ENCODE data around the gene NOL6. TPM values are rescaled to one million over a fixed set of nuclear protein-coding genes. Genes with fewer than 3 reads are reported as not detected.

The NOL6 gene
- total and polyA plus RNA-seq, 8 donors = 10.9 to 28.2 (median 18.9) TPM

- FAIRE-seq (no peak), ATAC-seq (no peak), DNase-seq (no peak)
- TF ChIP-seq CTCF (IDR thresholded peaks at IDR 0.05) = no peak
- Histone ChIP-seq H3K27ac (no peak overlapping the region), H3K4me3 (peak overlapping the region in 3 of 4 donors; percentile 88 to 100 (median 99)), H3K36me3 (peaks cover 8 to 29% (median 13%) of the 10 kb centered on the region in 3 donors), H3K27me3 (no peaks in the 10 kb centered on the region), H3K4me1 (peaks cover 10 to 17% (median 11%) of the 10 kb centered on the region in 3 donors), H3K9me3 (no peaks in the 10 kb centered on the region)
- intact Hi-C loops (cut with DNase I) = no loop called here
- 75 to 86% methylated on average over 16 of the region's 16 CpGs for WGBS, 2 donors
Observed at GRCh38 chr9:33472171-33472880, 1.4 kb downstream of the NOL6 start.

- intact Hi-C loops (cut with DNase I) = no loop called here
- no peak overlapping the region for H3K4me3 ChIP-seq
- no peak for FAIRE-seq
- no peaks in the 10 kb centered on the region for H3K27me3 ChIP-seq
- H3K36me3 ChIP-seq = peaks cover 13 to 37% (median 14%) of the 10 kb centered on the region in 3 donors
- no peak for DNase-seq
- peaks cover 10 to 17% (median 11%) of the 10 kb centered on the region in 3 donors for H3K4me1 ChIP-seq
- WGBS, 2 donors = 78 to 83% methylated on average over 2 of the region's 2 CpGs
- ATAC-seq = no peak
- H3K9me3 ChIP-seq = no peaks in the 10 kb centered on the region
- no peak overlapping the region for H3K27ac ChIP-seq
- no peak for TF ChIP-seq CTCF (IDR thresholded peaks at IDR 0.05)
Observed at GRCh38 chr9:33471361-33471760, 2.4 kb downstream of the NOL6 start.

GRCh38 chr9:33469891-33470290 is 3.8 kb downstream of the NOL6 start:
- TF ChIP-seq CTCF (IDR thresholded peaks at IDR 0.05) = no peak
- intact Hi-C loops (cut with DNase I) = loop anchor here in 2 of 3 donors (10.0 kb wide), 3 partner anchors 65 to 165 kb away; partner anchors contain the start of gene AQP7 (in 1 of the 2)
- no peak overlapping the region for H3K4me3 ChIP-seq
- H3K27me3 ChIP-seq = no peaks in the 10 kb centered on the region
- H3K9me3 ChIP-seq = no peaks in the 10 kb centered on the region
- WGBS, 2 donors = 88 to 92% methylated on average over 6 of the region's 6 CpGs
- peaks cover 13 to 52% (median 29%) of the 10 kb centered on the region in 3 donors for H3K36me3 ChIP-seq
- FAIRE-seq (no peak), DNase-seq (peak in 2 of 6 donors; percentile 2 to 33), ATAC-seq (no peak)
- H3K27ac ChIP-seq = no peak overlapping the region
- H3K4me1 ChIP-seq = peaks cover 10 to 17% (median 11%) of the 10 kb centered on the region in 3 donors

GRCh38 chr9:33468797-33469621 is 4.7 kb downstream of the NOL6 start:
- FAIRE-seq (no peak), ATAC-seq (no peak), DNase-seq (peak in 2 of 6 donors; percentile 4 to 34)
- no peak overlapping the region for H3K4me3 ChIP-seq
- 93 to 96% methylated on average over 21 of the region's 21 CpGs for WGBS, 2 donors
- peaks cover 10 to 14% (median 11%) of the 10 kb centered on the region in 3 donors for H3K4me1 ChIP-seq
- H3K27me3 ChIP-seq = no peaks in the 10 kb centered on the region
- H3K27ac ChIP-seq = no peak overlapping the region
- intact Hi-C loops (cut with DNase I) = loop anchor here in 2 of 3 donors (10.0 kb wide), 3 partner anchors 64 to 164 kb away; partner anchors contain the start of gene AQP7 (in 1 of the 2)
- no peak for TF ChIP-seq CTCF (IDR thresholded peaks at IDR 0.05)
- H3K9me3 ChIP-seq = no peaks in the 10 kb centered on the region
- peaks cover 13 to 55% (median 32%) of the 10 kb centered on the region in 3 donors for H3K36me3 ChIP-seq
